ENCODE results near the gene NPAS3.

- no peak for TF ChIP-seq CTCF (IDR thresholded peaks at IDR 0.05)
- no peak for TF ChIP-seq EP300 (IDR thresholded peaks at IDR 0.05)
- TF ChIP-seq POLR2AphosphoS5 (IDR thresholded peaks at IDR 0.05), result no peak
- no peak for TF ChIP-seq POLR2A (IDR thresholded peaks at IDR 0.05)
These were observed 377.0 kb downstream of the NPAS3 start for GRCh38 chr14:33315721-33316120.
